GM18505 (cell line): ENCODE results near the gene RAC3.

Experiments
- ATAC-seq: cut with Tn5 transposase; IDR thresholded peaks from one replicate; pipeline ENCODE4 v1.9.1; 2021; ENCODE audit not compliant: unreplicated experiment
- POLR2A ChIP-seq: IDR thresholded peaks from 4 replicates; pipeline ENCODE4 v1.6.1; 2011; ENCODE audit warnings: borderline replicate concordance; ENCODE audit not compliant: insufficient read depth, insufficient read length; ENCODE audit errors: extremely low read depth

Gene RAC3

DNA sequence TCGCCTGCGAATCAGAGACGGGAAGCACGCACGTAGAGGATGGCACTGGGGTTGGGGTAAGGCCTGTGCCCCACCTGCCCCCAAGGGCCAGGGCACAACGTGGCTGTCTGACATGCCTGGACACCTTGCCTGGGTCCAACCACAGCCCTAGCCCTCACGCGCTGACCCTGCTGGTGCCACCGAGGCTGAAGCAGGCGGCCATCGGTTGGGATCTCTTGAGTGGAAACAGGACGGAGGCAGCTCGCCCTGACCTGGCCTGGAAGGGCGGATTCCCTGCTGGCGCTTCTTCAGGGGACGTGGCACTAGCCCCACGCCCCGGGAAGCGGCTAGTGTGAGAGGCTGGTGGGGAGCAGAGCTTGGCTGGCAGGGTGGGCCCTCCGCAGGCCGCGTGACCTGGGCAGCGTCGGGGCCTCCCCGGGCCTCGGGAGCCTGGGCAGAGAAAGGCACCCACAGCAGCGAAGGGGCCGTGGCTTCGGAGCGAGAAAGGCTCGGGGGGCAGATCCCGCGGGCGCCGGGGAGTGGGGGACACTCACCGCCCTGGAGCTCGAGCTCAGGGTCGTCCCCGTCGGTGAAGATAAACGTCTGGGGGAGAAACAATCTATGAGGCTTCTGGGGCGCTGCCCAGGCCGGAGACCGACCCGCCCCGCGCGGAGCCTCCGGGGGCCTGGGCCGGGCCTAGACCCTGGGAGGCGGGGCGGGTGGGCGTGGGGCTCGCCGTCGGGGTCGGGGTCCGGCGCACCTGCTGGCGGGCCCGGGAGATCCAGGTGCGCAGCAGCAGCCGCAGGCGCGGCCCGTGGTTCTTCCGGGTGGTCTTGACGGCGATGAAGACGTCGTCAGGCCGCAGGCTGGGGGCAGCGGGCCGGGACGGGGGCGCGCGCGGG, 19.5 kb downstream of the RAC3 start:
- ATAC-seq: no peak
- TF ChIP-seq POLR2A: no peak

DNA sequence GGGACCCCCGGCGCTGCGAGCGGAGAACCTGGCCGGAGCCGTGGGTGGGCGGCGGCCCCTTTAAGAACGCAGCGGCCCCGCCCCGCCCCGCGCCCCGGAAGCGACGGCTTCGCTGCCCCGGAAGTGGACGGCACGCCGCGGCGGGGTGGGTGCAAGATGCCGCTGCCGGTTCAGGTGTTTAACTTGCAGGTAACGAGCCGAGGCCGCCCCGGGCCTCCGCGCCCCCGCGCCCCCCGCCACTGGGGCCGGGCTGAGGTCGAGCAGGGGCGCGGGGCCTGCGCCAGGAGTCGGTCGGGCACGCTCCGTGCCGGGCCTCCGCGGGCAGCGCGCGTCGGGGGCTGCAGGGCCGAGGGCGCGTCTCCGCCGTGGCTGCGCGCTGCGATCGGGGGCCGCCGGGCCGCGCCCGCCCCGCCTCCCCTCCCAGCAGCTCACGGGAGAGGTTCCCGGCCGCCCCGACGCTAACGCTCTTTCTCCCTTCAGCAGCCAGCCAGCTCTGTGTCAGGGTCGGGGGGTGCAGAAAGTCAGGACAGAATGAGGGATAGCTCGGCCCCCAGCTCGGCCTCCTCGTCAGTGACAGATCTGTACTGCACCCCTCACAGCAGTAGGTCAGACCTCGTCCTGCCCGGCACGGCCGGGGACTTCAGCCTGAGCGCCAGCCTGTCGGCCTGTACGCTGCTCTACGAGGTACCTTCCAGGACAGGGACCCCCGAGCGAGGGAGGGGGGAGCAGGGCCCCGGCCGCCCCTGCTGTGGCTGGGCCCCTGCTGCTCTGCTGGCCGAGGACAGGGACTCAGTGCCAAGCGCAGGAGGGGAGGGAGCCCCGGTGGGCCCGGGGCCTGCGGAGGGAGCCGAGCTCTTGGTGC, 20.5 kb downstream of the RAC3 start, which contains the start of the genes GPS1 and RFNG:
Gene GPS1, plus strand, starts transcription at position 123 of the 862 bp plus-strand sequence. Its CDS starts 34 bp downstream, at position 157.
Gene RFNG, minus strand, starts transcription at position 36 of the 862 bp plus-strand sequence. CDS start 45 bp downstream, outside the sequence.
- peak; percentile 66 for TF ChIP-seq POLR2A
- no peak for ATAC-seq

- ATAC-seq: no peak
- TF ChIP-seq POLR2A: no peak
These were observed 21.2 kb downstream of the RAC3 start for GRCh38 chr17:82052638-82053059.

GRCh38 chr17:82053130-82053529, 21.7 kb downstream of the RAC3 start:
- no peak for ATAC-seq
- no peak for TF ChIP-seq POLR2A

DNA sequence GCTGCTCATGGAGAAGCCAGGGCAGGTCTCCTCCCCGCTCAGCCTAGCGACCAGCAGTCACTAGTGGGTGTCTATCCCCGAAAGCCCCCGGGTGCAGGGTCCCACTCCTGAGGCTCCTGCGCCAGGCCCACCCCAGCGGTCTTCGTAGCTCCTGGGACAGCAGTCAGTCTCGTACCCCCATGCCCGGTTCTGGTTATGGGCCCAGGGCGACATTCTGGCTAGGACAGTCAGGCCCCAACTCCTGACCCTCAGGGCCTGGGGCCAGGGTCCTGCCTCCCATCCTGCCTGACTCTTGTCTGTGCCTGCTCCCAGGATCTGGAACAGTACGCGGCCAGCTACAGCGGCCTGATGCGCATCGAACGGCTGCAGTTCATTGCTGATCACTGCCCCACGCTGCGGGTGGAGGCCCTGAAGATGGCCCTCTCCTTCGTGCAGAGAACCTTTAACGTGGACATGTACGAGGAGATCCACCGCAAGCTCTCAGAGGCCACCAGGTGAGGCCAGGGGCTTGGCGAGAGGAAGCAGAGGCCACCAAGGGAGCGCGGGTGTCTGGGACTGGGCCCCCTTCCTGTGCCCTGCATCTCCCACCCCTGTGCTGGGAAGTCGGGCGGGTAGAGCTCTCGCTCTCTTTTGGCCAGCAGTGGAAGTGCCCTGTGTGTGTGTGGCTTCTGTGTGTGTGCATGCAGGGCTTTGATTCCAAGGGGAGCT, 22.2 kb downstream of the RAC3 start:
- ATAC-seq: no peak
- TF ChIP-seq POLR2A: no peak

- no peak for TF ChIP-seq POLR2A
- ATAC-seq: no peak
These were observed 23.0 kb downstream of the RAC3 start for GRCh38 chr17:82054351-82055022.

GRCh38 chr17:82055023-82055964, 23.8 kb downstream of the RAC3 start:
- ATAC-seq: no peak
- TF ChIP-seq POLR2A: peak; percentile 6

GRCh38 chr17:82055965-82056728, 24.7 kb downstream of the RAC3 start:
- no peak for ATAC-seq

DNA sequence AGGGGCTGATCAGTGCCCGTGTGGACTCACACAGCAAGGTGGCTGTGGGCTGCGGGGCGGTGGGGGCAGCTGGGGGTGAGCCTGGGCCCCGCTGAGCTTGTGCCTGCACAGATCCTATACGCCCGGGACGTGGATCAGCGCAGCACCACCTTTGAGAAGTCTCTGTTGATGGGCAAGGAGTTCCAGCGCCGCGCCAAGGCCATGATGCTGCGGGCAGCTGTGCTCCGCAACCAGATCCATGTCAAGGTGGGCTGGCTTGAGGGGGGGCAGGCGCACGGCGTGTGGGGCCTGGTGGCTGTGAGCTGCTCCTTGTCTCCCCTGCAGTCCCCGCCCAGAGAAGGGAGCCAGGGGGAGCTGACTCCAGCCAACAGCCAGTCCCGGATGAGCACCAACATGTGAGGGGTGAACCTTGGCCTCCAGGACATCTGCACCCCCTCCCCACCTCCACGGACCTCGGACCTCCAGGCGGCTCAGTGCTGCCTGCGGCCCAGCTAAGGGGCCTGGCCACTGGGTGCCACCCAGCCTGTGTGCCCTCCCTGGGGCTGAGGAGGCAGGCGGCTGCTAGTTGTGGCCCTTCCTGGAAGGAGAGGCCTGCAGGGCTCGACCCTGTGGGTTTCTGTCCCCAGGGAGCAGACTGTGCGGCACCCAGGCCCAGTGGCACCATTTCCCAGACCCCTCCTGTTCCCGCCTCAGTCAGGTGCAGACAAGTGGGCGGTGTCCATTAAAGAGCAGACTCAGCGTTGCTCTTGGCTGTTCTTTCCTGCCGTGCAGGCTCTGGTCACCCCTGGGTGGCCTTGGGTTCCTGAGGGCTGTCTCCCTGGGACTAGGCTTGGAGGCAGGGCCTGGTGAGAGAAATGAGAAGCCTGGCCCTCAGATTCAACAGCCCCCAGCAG, 25.5 kb downstream of the RAC3 start:
- TF ChIP-seq POLR2A: no peak
- ATAC-seq: no peak

More at GRCh38 chr17:82055965-82056728, 24.7 kb downstream of the RAC3 start:
- TF ChIP-seq POLR2A: no peak

GRCh38 chr17:82058230-82058854, 26.9 kb downstream of the RAC3 start:
- ATAC-seq: no peak
- TF ChIP-seq POLR2A: no peak

DNA sequence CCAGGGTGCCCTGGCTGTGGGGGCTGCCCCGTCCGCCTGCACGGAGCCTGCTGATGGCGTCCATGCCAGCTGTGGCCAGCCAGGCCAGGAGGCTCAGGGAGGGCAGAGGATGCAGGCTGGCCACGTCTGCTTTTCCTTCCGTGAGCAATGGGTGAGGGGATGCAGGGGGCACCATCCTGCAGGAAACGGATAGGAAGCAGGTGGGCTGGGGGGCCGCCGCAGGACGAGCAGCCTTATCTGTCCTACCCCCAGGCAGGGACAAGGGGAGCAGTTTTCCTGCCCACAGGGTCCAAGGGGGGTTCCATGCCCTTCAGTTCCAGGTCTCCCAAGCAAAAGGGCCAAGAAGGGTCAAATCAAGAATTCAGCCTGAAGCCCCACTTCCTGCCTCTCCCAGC, 27.4 kb downstream of the RAC3 start:
- ATAC-seq: no peak
- TF ChIP-seq POLR2A: no peak
